Left renal cortex interstitium (tissue), 4 donors: ENCODE data around the gene RBM43. TPM values are rescaled to one million over a fixed set of nuclear protein-coding genes. Genes with fewer than 3 reads are reported as not detected.
"Not testable (repeated sequence)": the region's sequence is repeated elsewhere in the genome, so short reads cannot be mapped to it uniquely, and the experiment has no call there.

ENCODE experiments used
- DNase-seq, 4 donors: peaks; one replicate each; pipeline ENCODE4 v3.0.0-alpha.2; 2013; ENCODE audit warnings: low read depth in 4 of 4, low spot score in 2 of 4, missing footprints in 1 of 4
- polyA plus RNA-seq, 4 donors: library from polyadenylated mRNA; unstranded; fragments of 120-200 nt; gene quantifications; one replicate each; pipeline ENCODE4 v1.2.1, GENCODE V29; 2013; ENCODE audit not compliant: insufficient read length in 4 of 4

The RBM43 gene
- polyA plus RNA-seq, 4 donors = 11.1 to 18.6 (median 14.5) TPM

DNA sequence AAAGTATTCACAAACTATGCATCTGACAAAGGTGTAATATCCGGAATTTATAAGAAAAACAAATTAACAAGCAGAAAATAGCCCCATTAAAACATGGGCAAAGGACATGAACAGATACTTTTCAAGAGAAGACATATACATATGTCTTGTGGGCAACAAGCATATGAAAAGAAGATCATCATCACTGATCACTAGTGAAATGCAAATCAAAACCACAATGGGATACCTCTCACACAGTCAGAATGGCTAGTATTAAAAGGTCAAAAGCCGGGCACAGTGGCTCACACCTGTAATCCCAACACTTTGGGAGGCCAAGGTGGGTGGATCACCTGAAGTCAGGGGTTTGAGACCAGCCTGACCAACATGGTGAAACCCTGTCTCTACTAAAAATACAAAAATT is 28.4 kb downstream of the RBM43 start:
- not testable (repeated sequence) for DNase-seq

DNA sequence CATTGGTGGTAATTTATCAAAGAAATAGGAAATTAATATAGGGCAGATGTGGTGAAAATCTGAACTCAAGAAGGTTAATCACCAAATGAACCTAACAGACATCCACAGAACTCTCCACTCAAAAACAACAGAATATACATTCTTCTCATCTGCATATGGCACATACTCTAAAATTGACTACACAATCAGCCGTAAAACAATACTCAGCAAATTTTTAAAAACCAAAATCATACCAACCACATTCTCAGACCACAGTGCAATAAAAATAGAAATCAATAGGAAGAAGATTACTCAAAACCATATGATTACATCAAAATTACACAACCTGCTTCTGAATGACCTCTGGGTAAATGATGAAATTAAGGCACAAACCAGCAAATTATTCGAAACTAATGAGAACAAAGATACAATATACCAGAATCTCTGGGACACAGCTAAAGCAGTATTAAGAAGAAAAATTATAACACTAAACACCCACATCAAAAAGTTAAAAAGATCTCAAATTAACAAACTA is 31.0 kb downstream of the RBM43 start:
- DNase-seq = no peak

DNA sequence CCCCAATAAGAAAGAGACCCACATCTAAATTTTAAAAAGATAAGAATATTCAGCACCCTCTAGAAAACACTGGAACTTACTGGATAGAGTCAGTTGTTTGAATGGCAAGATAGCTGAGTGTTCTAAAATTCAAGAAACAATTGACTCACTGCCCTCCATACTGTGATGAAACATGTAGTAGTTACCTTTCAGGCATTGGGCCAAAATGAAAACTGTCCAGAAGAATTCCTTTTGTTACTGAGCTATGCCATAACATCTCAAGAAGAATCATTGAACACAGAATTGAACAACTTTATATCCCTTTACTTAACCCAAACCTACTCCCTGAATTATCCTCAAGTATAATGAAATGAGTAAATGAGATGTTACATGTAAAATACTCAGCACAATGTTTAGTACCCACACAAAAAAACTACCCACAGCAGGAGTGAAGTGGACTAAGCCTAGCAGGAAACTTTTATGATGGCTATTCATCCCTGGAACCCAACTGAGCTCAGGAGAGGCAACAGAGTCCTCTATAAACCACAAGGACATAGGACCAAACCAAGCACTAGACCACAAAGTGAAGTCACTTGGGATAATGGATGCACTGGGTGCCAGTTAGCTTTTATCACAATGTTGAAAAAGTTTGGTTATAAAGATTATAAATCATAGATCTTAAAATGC is 32.7 kb downstream of the RBM43 start:
- DNase-seq = no peak

DNA sequence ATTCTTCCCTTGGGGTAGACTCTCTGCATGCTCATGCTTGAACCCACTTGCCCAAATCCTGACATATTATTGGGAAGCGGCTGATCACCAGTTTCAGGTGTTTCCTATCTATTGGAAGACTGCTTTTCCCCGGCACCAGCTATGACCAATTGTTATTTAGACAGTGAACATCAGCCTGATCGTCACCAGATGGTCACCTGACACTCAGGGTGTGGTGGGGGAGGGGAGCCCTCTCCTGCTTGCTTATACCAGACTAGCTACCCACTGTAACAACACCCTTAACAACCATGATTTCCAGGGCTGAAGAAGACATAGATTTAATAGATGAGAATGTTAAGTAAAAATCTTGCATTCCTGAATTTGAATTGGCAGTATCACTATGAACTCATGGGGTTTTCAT is 44.3 kb downstream of the RBM43 start:
- DNase-seq = no peak

DNA sequence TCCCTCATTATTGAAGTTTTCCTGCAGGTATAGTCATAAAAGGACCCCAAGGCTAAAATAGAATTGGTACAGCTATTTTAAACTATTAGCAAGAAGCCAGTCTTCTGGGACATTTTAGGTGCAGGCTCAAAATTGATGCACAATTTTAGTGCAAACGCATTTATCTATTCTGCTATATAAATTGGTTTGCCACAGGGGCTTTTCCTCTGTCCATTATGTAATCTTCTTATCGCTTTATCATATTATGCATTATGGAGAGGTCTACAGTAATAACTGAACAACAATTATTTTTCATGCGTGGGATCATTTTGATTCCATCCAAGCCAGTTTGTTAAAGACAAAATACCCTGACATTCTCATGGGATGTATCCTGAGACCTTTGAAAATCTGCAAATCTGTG is 54.6 kb downstream of the RBM43 start:
- DNase-seq = no peak

DNA sequence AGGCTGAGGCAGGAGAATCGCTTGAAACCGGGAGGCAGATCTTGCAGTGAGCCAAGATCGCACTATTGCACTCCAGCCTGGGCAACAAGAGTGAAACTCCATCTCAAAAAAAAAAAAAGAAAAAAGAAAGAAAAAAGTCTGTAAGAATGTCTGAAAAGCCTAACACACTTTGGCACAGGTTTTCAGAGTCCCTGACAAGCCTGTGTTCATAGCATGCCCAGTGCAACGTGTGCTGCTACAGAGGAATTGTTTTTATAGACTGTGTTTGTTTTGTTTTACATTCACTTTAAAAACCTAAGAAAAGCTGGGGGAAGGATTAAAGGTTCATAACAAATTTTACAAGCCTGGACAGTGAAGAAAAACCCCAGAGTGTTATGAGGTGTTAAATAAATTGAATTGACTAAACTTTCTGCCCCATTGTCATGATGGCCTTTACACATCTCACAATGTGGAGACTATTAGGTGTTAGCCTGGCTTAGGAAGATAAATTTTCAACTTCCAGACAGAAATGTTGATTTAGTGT is 55.2 kb downstream of the RBM43 start:
- DNase-seq = no peak

DNA sequence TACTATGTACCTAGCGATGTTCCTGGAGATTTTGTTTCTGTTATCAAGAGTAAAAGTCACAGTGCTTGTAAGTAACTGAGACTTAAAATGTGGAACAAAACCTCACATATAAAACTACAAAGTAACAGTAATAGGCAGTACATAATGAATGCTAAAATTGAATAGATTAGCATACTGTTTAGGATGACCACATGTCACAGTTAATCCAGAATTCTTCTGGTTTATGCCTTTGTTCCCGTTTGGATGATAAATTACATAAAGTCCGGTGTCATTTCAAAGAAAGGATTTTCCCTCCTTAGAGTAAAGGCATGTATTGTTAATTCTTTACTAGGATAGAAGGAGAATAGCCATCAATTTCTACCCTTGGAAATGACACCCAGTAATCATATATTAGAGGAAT is 56.1 kb downstream of the RBM43 start:
- DNase-seq = no peak

DNA sequence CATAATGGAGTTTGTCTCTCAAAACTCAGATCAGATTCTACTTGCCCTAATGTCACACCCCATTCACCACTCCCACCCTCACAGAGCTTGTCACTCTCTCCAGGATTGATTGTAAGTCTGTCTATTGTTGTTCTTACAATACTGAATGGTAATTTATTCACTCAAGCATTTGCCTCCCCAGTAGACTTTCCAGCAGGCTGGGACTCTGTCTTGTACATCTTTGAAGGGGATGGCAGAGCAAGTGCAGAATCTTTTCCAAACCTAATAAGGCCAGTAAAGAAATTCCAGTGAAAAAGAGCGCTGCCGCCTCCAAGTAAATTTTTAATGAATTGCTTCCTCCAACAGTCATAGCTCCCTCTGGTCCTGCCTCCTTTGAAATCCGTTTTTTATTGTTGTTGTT is 56.9 kb downstream of the RBM43 start:
- no peak for DNase-seq

DNA sequence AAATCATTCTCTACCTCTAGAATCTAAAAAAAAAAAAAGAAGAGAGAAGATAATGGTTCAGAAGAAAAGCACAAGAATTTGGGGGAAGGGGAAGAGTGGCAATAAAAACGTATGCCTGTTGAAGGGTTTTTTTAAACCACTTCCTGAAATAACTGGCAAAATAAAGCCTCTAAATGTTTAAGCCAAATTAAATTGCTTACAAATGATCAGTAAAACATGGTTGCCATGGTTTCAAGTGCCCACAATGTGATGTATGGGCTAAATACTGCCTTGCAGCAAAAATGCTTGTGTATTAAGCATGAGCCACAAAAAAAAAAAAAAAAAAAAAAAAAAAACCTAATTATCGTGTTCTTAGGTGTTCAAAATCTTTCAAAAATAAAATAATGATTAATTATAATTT is 60.8 kb downstream of the RBM43 start:
- no peak for DNase-seq

DNA sequence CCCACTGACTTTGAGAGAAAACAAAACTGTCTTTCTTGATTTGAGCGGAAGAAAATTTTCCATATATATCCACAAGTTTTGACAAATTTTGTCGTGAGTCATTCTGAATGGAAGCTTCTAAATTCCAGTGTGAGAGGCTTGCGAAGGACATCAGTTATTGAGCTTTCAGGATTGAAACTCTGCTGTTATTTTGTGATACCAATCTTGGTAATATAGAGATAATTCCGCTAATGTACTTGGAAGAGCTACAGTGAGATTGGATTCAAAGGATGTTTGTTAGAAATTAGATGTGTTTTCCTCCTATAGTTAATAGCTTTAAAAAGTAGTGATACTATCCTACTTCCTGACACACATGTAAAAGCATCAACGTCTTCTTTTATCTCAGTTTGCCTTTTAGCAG is 61.4 kb downstream of the RBM43 start:
- no peak for DNase-seq

DNA sequence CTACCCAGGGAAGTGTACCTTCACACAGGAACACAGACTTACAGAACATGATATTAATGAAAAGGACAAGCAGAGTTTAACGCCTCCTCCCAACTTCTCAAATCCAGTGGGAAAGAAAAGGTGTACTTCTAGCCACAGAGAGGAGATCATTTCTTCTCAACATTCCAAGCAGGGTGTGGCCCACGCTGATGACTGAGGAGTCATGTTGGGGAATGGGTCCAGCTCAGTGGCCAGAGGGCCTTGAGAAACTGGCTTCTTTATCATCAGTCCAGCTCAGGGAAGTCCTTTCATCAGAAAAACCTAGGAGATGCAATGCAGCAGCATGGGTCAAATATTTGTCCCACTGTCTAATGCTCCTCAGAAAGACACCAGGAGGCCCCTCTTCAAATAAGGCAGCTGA is 63.0 kb downstream of the RBM43 start:
- no peak for DNase-seq

Other genes with a start within 250 kb of the RBM43 start
- gene NMI, start 27.8 kb upstream of the RBM43 start, polyA plus RNA-seq = 10 to 100 TPM in 3 of 4 donors, 1 to 10 TPM in 1; 9.4 to 13.4 (median 11.6) TPM
- 1 to 10 TPM; 1.1 to 2.1 (median 1.6) TPM for gene TNFAIP6, start 95.7 kb upstream of the RBM43 start, polyA plus RNA-seq
- 10 to 100 TPM; 35.4 to 42.3 (median 38.3) TPM for gene RIF1, start 148.0 kb upstream of the RBM43 start, polyA plus RNA-seq